SU-DHL-6 (cell line): ENCODE measurements around the gene ATP2B1.

Source experiments
- H2AFZ ChIP-seq: fragments of 200-600 bp; sonication (generic); 2 replicates; pipeline ENCODE4 v1.6.1; 2014; ENCODE audit warnings: low read depth, mild to moderate bottlenecking, moderate library complexity, mixed read lengths, antibody characterized with exemption, low read length; ENCODE audit not compliant: severe bottlenecking
- H3F3A ChIP-seq: fragments of 200-600 bp; shearing (Covaris generic); 2 replicates; pipeline ENCODE4 v1.6.0; 2016; ENCODE audit warnings: antibody characterized with exemption, mild to moderate bottlenecking; ENCODE audit not compliant: insufficient read depth
- H3K27ac ChIP-seq: fragments of 200-600 bp; sonication (generic); 2 replicates; pipeline ENCODE4 v1.5.1; 2016; ENCODE audit warnings: low read depth, mild to moderate bottlenecking, low read length, moderate library complexity, mixed read lengths
- H3K27me3 ChIP-seq: fragments of 200-600 bp; sonication (generic), shearing (Covaris generic); 2 replicates; pipeline ENCODE4 v1.6.0; 2014; ENCODE audit warnings: mild to moderate bottlenecking, low read length
- H3K36me3 ChIP-seq: fragments of 200-600 bp; sonication (generic); 2 replicates; pipeline ENCODE4 v1.6.1; 2014; ENCODE audit warnings: mild to moderate bottlenecking, low read length, mixed read lengths
- H3K4me2 ChIP-seq: fragments of 300-600, 200-600 bp; shearing (Covaris generic), sonication (generic); 2 replicates; pipeline ENCODE4 v1.6.0; 2014; ENCODE audit warnings: low read length, low read depth, mild to moderate bottlenecking; ENCODE audit not compliant: poor library complexity, severe bottlenecking
- H3K4me3 ChIP-seq: fragments of 200-600 bp; sonication (generic); 2 replicates; pipeline ENCODE4 v1.5.1; 2014; ENCODE audit warnings: antibody characterized with exemption, low read length, mild to moderate bottlenecking, mixed read lengths; ENCODE audit not compliant: insufficient read depth, poor library complexity, severe bottlenecking
- H3K79me2 ChIP-seq: fragments of 200-600 bp; sonication (generic); 2 replicates; pipeline ENCODE4 v1.6.1; 2014; ENCODE audit warnings: mild to moderate bottlenecking, low read length, moderate library complexity; ENCODE audit not compliant: insufficient read depth
- H3K9ac ChIP-seq: fragments of 200-600 bp; sonication (generic); 2 replicates; pipeline ENCODE4 v1.7.0; 2014; ENCODE audit warnings: mild to moderate bottlenecking, low read length
- H3K9me2 ChIP-seq: fragments of 200-600 bp; sonication (generic); replicated peaks from 2 replicates; pipeline ENCODE4 v1.6.1; 2014; ENCODE audit warnings: low read length; ENCODE audit not compliant: insufficient read depth
- H3K9me3 ChIP-seq: fragments of 200-600 bp; sonication (generic); 2 replicates; pipeline ENCODE4 v1.6.1; 2014; ENCODE audit warnings: low read length, mixed read lengths; ENCODE audit not compliant: insufficient read depth
- H4K20me1 ChIP-seq: fragments of 200-600 bp; sonication (generic); 2 replicates; pipeline ENCODE4 v1.6.1; 2014; ENCODE audit warnings: low read depth, mild to moderate bottlenecking, antibody characterized with exemption, low read length, moderate library complexity, mixed read lengths
- EZH2phosphoT487 ChIP-seq: fragments of 200-600 bp; sonication (generic), shearing (Covaris generic); conservative IDR thresholded peaks from 2 replicates; pipeline ENCODE4 v1.6.1; 2018; ENCODE audit warnings: mild to moderate bottlenecking, antibody characterized with exemption, low read length, moderate library complexity, mixed read lengths
- TF ChIP-seq, protein P1 (sequence below): fragments of 200-600 bp; sonication (generic); IDR thresholded peaks from one replicate; pipeline ENCODE4 v1.5.1; 2017; ENCODE audit warnings: antibody characterized with exemption, mild to moderate bottlenecking, low read length, moderate library complexity; ENCODE audit not compliant: insufficient read depth, poor library complexity, severe bottlenecking

The ATP2B1 gene

DNA sequence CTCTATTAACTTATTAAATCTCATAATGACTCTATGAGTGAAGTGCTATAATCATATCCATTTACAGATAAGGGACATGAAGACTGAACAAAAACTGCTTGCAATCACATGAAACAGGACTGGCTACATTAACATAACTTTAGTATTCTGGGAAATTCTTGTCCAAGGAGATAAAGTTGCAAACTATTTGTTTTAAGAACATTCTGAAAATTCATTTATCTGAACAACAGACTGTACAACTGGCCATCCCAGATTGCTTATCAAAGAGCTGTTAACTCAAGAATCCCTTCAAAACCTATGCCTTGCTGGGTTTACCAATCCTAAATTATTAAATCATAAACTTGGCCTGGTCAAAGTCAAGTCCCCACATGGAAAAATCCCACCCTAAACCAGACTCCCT lies 143.6 kb downstream of the ATP2B1 start:
- no peak overlapping the region for H2AFZ ChIP-seq
- H3K27ac ChIP-seq = no peak overlapping the region
- no peaks in the 10 kb centered on the region for H3K9me2 ChIP-seq
- H3K27me3 ChIP-seq = no peaks in the 10 kb centered on the region
- H4K20me1 ChIP-seq = no peaks in the 10 kb centered on the region
- no peaks in the 10 kb centered on the region for H3K9me3 ChIP-seq
- H3F3A ChIP-seq = no peaks in the 10 kb centered on the region
- no peak overlapping the region for H3K4me2 ChIP-seq
- no peak overlapping the region for H3K4me3 ChIP-seq
- no peak overlapping the region for H3K9ac ChIP-seq
- H3K36me3 ChIP-seq = no peaks in the 10 kb centered on the region
- TF ChIP-seq, protein P1, sequence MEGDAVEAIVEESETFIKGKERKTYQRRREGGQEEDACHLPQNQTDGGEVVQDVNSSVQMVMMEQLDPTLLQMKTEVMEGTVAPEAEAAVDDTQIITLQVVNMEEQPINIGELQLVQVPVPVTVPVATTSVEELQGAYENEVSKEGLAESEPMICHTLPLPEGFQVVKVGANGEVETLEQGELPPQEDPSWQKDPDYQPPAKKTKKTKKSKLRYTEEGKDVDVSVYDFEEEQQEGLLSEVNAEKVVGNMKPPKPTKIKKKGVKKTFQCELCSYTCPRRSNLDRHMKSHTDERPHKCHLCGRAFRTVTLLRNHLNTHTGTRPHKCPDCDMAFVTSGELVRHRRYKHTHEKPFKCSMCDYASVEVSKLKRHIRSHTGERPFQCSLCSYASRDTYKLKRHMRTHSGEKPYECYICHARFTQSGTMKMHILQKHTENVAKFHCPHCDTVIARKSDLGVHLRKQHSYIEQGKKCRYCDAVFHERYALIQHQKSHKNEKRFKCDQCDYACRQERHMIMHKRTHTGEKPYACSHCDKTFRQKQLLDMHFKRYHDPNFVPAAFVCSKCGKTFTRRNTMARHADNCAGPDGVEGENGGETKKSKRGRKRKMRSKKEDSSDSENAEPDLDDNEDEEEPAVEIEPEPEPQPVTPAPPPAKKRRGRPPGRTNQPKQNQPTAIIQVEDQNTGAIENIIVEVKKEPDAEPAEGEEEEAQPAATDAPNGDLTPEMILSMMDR = no peak
- TF ChIP-seq EZH2phosphoT487 = no peak
- no peaks in the 10 kb centered on the region for H3K79me2 ChIP-seq

DNA sequence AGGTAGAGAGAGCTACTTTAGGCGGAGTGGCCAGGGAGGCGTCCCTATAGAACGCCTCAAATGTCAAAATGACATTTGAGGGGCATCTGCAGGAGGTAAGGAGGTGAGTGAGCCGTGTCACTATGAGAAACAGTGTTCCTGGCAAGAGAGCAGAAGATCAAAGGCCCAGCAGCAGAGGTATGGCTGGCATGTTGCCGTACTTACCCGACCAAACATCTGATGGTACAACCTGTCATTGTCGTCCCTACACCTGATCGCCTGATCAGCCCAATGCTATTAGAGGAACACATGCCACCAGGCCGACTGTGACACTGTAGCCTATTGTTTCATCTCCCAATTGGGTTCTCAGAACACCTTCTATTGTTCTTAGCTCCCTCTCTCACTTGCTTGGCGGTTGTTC lies 148.9 kb downstream of the ATP2B1 start:
- H3K9me3 ChIP-seq = no peaks in the 10 kb centered on the region
- H4K20me1 ChIP-seq = no peaks in the 10 kb centered on the region
- H3K36me3 ChIP-seq = no peaks in the 10 kb centered on the region
- H3F3A ChIP-seq = no peaks in the 10 kb centered on the region
- H3K27me3 ChIP-seq = no peaks in the 10 kb centered on the region
- H2AFZ ChIP-seq = no peak overlapping the region
- H3K27ac ChIP-seq = no peak overlapping the region
- H3K4me2 ChIP-seq = no peak overlapping the region
- no peaks in the 10 kb centered on the region for H3K9me2 ChIP-seq
- TF ChIP-seq, protein P1 = no peak
- TF ChIP-seq EZH2phosphoT487 = no peak
- no peaks in the 10 kb centered on the region for H3K79me2 ChIP-seq
- no peak overlapping the region for H3K9ac ChIP-seq
- H3K4me3 ChIP-seq = no peak overlapping the region

DNA sequence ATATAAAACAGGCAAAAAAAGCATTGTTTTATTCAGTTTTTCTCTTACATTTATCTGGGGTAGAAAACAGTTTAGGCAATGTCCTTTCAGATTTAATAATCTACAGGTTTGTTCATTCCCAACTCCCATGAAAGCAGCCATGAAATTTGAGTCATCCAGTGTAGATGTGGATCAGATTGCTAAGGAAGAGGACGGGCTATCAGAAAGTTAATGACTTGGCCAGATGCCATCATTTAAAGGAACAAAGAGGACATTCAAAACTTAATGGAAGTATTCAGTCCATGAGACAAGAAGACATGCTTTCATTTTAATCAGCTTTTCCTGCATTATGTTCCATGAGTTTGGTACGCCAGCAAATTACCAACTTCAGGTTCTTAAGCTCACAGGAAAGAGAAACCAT lies 151.7 kb downstream of the ATP2B1 start:
- H3K9me2 ChIP-seq = no peaks in the 10 kb centered on the region
- no peak overlapping the region for H3K27ac ChIP-seq
- TF ChIP-seq, protein P1 = no peak
- TF ChIP-seq EZH2phosphoT487 = no peak
- H3K4me2 ChIP-seq = no peak overlapping the region
- no peaks in the 10 kb centered on the region for H4K20me1 ChIP-seq
- no peak overlapping the region for H3K9ac ChIP-seq
- no peaks in the 10 kb centered on the region for H3K27me3 ChIP-seq
- no peak overlapping the region for H3K4me3 ChIP-seq
- H3K9me3 ChIP-seq = no peaks in the 10 kb centered on the region
- no peaks in the 10 kb centered on the region for H3K36me3 ChIP-seq
- no peaks in the 10 kb centered on the region for H3F3A ChIP-seq
- no peak overlapping the region for H2AFZ ChIP-seq
- H3K79me2 ChIP-seq = no peaks in the 10 kb centered on the region
